C4-2B (cell line): Measurements from ENCODE around the gene UFM1.

Source experiments
- ZFX ChIP-seq: fragments of 450-650 bp; IDR thresholded peaks from 2 replicates; pipeline ENCODE4 v1.6.1; 2017
- TF ChIP-seq, protein P1 (sequence below): fragments of 450-650 bp; conservative IDR thresholded peaks from 2 replicates; pipeline ENCODE4 v1.5.1; 2017; ENCODE audit warnings: mild to moderate bottlenecking

- TF ChIP-seq, protein P1, sequence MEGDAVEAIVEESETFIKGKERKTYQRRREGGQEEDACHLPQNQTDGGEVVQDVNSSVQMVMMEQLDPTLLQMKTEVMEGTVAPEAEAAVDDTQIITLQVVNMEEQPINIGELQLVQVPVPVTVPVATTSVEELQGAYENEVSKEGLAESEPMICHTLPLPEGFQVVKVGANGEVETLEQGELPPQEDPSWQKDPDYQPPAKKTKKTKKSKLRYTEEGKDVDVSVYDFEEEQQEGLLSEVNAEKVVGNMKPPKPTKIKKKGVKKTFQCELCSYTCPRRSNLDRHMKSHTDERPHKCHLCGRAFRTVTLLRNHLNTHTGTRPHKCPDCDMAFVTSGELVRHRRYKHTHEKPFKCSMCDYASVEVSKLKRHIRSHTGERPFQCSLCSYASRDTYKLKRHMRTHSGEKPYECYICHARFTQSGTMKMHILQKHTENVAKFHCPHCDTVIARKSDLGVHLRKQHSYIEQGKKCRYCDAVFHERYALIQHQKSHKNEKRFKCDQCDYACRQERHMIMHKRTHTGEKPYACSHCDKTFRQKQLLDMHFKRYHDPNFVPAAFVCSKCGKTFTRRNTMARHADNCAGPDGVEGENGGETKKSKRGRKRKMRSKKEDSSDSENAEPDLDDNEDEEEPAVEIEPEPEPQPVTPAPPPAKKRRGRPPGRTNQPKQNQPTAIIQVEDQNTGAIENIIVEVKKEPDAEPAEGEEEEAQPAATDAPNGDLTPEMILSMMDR = no peak
- no peak for TF ChIP-seq ZFX
These were observed 32.2 kb downstream of the UFM1 start for GRCh38 chr13:38381890-38382289.
